Measurements from ENCODE around the gene LOX.
A peak's percentile ranks its signal among the peaks of the same experiment; 100 is the strongest.

The LOX gene

GRCh38 chr5:122051569-122051968 lies 26.5 kb downstream of the LOX start:
- DNase-seq: no peak

- DNase-seq: no peak
Observed at GRCh38 chr5:122050959-122051358, 27.1 kb downstream of the LOX start.

GRCh38 chr5:122040636-122041302 lies 37.3 kb downstream of the LOX start:
- no peak for DNase-seq

- no peak for DNase-seq
Observed at GRCh38 chr5:122036326-122036725, 41.7 kb downstream of the LOX start.

- no peak for DNase-seq
Observed at GRCh38 chr5:122035913-122036312, 42.1 kb downstream of the LOX start.

GRCh38 chr5:122031836-122032235 lies 46.2 kb downstream of the LOX start:
- no peak for DNase-seq

- DNase-seq: no peak
Observed at GRCh38 chr5:122030251-122030650, 47.8 kb downstream of the LOX start.

GRCh38 chr5:122029818-122030217 lies 48.2 kb downstream of the LOX start:
- DNase-seq: no peak

- DNase-seq: no peak
Observed at GRCh38 chr5:122022966-122023365, 55.1 kb downstream of the LOX start.

GRCh38 chr5:122019919-122020590 lies 58.0 kb downstream of the LOX start:
- no peak for DNase-seq

- no peak for DNase-seq
Observed at GRCh38 chr5:122015471-122015870, 62.6 kb downstream of the LOX start.

GRCh38 chr5:122014236-122014935 lies 63.7 kb downstream of the LOX start:
- peak; percentile 39 for DNase-seq

Data from HCEC 1CT (cell line).